HG02852 (cell line): ENCODE measurements around the gene NME8.

Experiments
- ATAC-seq: cut with Tn5 transposase; IDR thresholded peaks from one replicate; pipeline ENCODE4 v1.9.1; 2021; ENCODE audit warnings: mild to moderate bottlenecking, moderate library complexity; ENCODE audit not compliant: unreplicated experiment

Gene NME8

GRCh38 chr7:37899712-37900247 lies 51.4 kb downstream of the NME8 start:
- no peak for ATAC-seq

GRCh38 chr7:37901236-37901827 lies 52.9 kb downstream of the NME8 start:
- no peak for ATAC-seq

GRCh38 chr7:37901890-37902524 lies 53.6 kb downstream of the NME8 start:
- ATAC-seq = no peak

- no peak for ATAC-seq
Measured at GRCh38 chr7:37908221-37908788, 59.9 kb downstream of the NME8 start.

- ATAC-seq = no peak
Measured at GRCh38 chr7:37912756-37913155, 64.4 kb downstream of the NME8 start.

GRCh38 chr7:37915438-37915837 lies 67.0 kb downstream of the NME8 start:
- no peak for ATAC-seq

GRCh38 chr7:37916017-37916672 lies 67.7 kb downstream of the NME8 start:
- ATAC-seq = no peak

- no peak for ATAC-seq
Measured at GRCh38 chr7:37916673-37917660, 68.6 kb downstream of the NME8 start, which contains the start of gene SFRP4. SFRP4 (minus strand) TSS chr7:37916817; CDS start chr7:37916537, 280 bp downstream.

- no peak for ATAC-seq
Measured at GRCh38 chr7:37918526-37918925, 70.1 kb downstream of the NME8 start.

- no peak for ATAC-seq
Measured at GRCh38 chr7:37920305-37920848, 72.0 kb downstream of the NME8 start, which contains the start of gene EPDR1. EPDR1 (plus strand) TSS chr7:37920640; CDS start chr7:37920940, 300 bp downstream.

GRCh38 chr7:37920849-37921805 lies 72.7 kb downstream of the NME8 start:
- no peak for ATAC-seq

GRCh38 chr7:37921876-37922275 lies 73.5 kb downstream of the NME8 start:
- no peak for ATAC-seq

- ATAC-seq = no peak
Measured at GRCh38 chr7:37923996-37924395, 75.6 kb downstream of the NME8 start.

- ATAC-seq = no peak
Measured at GRCh38 chr7:37924491-37925041, 76.2 kb downstream of the NME8 start.

GRCh38 chr7:37925620-37926019 lies 77.2 kb downstream of the NME8 start:
- no peak for ATAC-seq

GRCh38 chr7:37927773-37928444 lies 79.5 kb downstream of the NME8 start:
- no peak for ATAC-seq

GRCh38 chr7:37928878-37929277 lies 80.5 kb downstream of the NME8 start:
- ATAC-seq = no peak
